MM.1S (cell line): ENCODE results near the gene ATP10B.

Experiments
- EZH2 ChIP-seq: fragments of 300-600 bp; sonication (generic); optimal IDR thresholded peaks from 2 replicates; pipeline ENCODE3; 2017; ENCODE audit warnings: low read depth, mild to moderate bottlenecking, antibody characterized with exemption, low read length, mixed read lengths
- EZH2phosphoT487 ChIP-seq: fragments of 300-600 bp; sonication (generic); IDR thresholded peaks from 2 replicates; pipeline ENCODE4 v1.6.1; 2018; ENCODE audit warnings: antibody characterized with exemption, low read length
- TF ChIP-seq, protein P1 (sequence below): fragments of 300-600 bp; sonication (generic); IDR thresholded peaks from 2 replicates; pipeline ENCODE4 v1.5.1; 2016; ENCODE audit warnings: antibody characterized with exemption, low read length, mixed read lengths

DNA sequence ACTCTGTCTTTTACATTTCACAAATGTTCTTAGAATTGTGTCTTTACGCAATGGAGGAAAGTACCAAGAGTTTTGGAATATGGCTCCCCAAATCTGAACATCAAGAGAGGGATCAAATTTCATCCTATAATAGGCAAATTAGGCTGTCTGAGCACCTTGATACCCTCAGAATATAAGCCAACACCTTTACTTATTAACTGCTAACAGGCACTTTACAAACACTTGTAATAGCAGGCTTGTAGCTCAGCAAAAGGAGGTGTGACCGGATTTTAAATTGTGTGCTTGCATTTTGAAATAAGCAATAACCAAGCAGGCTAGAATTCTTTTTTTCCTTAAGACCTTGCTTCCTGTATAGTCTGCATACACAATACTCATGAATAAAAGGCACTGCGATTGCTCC is 92.0 kb downstream of the ATP10B start:
- TF ChIP-seq, protein P1, sequence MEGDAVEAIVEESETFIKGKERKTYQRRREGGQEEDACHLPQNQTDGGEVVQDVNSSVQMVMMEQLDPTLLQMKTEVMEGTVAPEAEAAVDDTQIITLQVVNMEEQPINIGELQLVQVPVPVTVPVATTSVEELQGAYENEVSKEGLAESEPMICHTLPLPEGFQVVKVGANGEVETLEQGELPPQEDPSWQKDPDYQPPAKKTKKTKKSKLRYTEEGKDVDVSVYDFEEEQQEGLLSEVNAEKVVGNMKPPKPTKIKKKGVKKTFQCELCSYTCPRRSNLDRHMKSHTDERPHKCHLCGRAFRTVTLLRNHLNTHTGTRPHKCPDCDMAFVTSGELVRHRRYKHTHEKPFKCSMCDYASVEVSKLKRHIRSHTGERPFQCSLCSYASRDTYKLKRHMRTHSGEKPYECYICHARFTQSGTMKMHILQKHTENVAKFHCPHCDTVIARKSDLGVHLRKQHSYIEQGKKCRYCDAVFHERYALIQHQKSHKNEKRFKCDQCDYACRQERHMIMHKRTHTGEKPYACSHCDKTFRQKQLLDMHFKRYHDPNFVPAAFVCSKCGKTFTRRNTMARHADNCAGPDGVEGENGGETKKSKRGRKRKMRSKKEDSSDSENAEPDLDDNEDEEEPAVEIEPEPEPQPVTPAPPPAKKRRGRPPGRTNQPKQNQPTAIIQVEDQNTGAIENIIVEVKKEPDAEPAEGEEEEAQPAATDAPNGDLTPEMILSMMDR: no peak
- no peak for TF ChIP-seq EZH2
- no peak for TF ChIP-seq EZH2phosphoT487
